ENCODE results near the gene SLC9A3.

The SLC9A3 gene

GRCh38 chr5:435156-435790, 89.0 kb downstream of the SLC9A3 start:
- no peak for ATAC-seq
- TF ChIP-seq ESRRG (CRISPR knock-in tag; IDR thresholded peaks at IDR 0.05), result no peak
- TF ChIP-seq BACH2 (CRISPR knock-in tag; IDR thresholded peaks at IDR 0.05; ENCODE audit: borderline replicate concordance), result no peak
- TF ChIP-seq ZFP30 (CRISPR knock-in tag; IDR thresholded peaks at IDR 0.05), result no peak

- no peak for ATAC-seq
- no peak for TF ChIP-seq ZNF8 (CRISPR knock-in tag; IDR thresholded peaks at IDR 0.05)
- TF ChIP-seq POU6F1 (CRISPR knock-in tag; IDR thresholded peaks at IDR 0.05; ENCODE audit: borderline replicate concordance, low read depth), result no peak
Measured at GRCh38 chr5:434443-435146, 89.7 kb downstream of the SLC9A3 start.

- ATAC-seq, result no peak
- TF ChIP-seq TSHZ2 (CRISPR knock-in tag; IDR thresholded peaks at IDR 0.05), result no peak
- no peak for TF ChIP-seq POU6F1 (CRISPR knock-in tag; IDR thresholded peaks at IDR 0.05; ENCODE audit: borderline replicate concordance, low read depth)
- TF ChIP-seq SNAI2 (CRISPR knock-in tag; IDR thresholded peaks at IDR 0.05), result no peak
- no peak for TF ChIP-seq OSR1 (CRISPR knock-in tag; IDR thresholded peaks at IDR 0.05)
- TF ChIP-seq ZNF565 (CRISPR knock-in tag; conservative IDR thresholded peaks at IDR 0.05; ENCODE audit: low read depth), result no peak
- TF ChIP-seq CREB5 (CRISPR knock-in tag; IDR thresholded peaks at IDR 0.05; ENCODE audit: low read depth), result no peak
- no peak for TF ChIP-seq ZC3H10 (CRISPR knock-in tag; IDR thresholded peaks at IDR 0.05)
- no peak for TF ChIP-seq TCF4 (CRISPR knock-in tag; IDR thresholded peaks at IDR 0.05; ENCODE audit: borderline replicate concordance)
- TF ChIP-seq PPARA (CRISPR knock-in tag; IDR thresholded peaks at IDR 0.05; ENCODE audit: borderline replicate concordance), result no peak
- no peak for TF ChIP-seq PATZ1 (CRISPR knock-in tag; IDR thresholded peaks at IDR 0.05; ENCODE audit: borderline replicate concordance)
- no peak for TF ChIP-seq ISL1 (CRISPR knock-in tag; IDR thresholded peaks at IDR 0.05)
- no peak for TF ChIP-seq ARNTL (CRISPR knock-in tag; IDR thresholded peaks at IDR 0.05; ENCODE audit: borderline replicate concordance, low read depth)
- TF ChIP-seq ZNF8 (CRISPR knock-in tag; IDR thresholded peaks at IDR 0.05), result no peak
- no peak for TF ChIP-seq CSDC2 (CRISPR knock-in tag; IDR thresholded peaks at IDR 0.05)
- no peak for TF ChIP-seq BACH2 (CRISPR knock-in tag; IDR thresholded peaks at IDR 0.05; ENCODE audit: borderline replicate concordance)
- no peak for TF ChIP-seq RARB (CRISPR knock-in tag; IDR thresholded peaks at IDR 0.05)
- no peak for TF ChIP-seq ZNF70 (CRISPR knock-in tag; IDR thresholded peaks at IDR 0.05)
- TF ChIP-seq TOX (CRISPR knock-in tag; IDR thresholded peaks at IDR 0.05; ENCODE audit: borderline replicate concordance), result no peak
Measured at GRCh38 chr5:433836-434235, 90.4 kb downstream of the SLC9A3 start.

All from SK-N-SH treated with all-trans-retinoic acid at 6 μM for 48 hours (cell line).